ENCODE results near the gene NBPF3.

DNA sequence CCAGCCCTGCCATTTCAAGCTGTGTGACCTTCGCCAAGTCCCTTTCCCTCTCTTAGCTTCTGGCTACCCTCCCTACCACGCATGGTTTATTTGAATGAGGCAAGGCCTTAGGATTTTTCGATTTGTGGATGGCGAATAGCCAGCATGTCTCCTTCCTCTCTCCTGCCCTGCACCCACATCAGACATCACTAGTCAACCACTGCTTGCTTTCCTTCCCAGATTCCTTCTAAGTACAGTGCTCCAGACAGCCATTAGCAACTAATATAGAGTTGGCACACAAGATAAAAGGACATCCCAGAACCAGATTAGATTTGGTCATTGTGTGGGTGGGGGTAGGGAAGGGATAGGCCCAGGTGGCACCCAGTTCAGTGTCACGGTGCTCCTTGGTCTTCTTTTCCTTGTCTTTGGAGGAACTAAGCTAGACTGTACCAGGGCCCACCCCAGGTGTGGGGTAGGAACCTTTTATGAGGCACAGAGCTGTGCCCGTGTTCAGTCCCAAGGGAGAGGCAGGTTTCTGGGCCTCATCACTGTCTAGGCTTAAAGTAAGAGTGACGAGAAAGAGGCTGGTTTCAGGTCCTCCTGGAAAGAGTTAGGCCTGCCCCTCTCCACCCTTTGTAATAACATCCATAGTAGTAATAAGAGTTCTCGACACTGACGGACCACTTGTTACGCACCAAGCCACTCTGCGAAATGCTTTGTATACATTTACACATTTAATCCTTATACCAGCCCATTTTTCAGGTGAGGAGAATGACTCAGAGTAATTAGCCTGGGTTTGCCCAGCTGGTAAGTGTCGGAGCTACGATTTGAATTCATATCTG lies 77.9 kb downstream of the NBPF3 start:
- no peak for TF ChIP-seq CTCF (IDR thresholded peaks at IDR 0.05)
- TF ChIP-seq POLR2A (IDR thresholded peaks at IDR 0.05) = no peak
